Loucy (cell line): ENCODE results near the gene AK2.

Experiments
- EZH2phosphoT487 ChIP-seq: fragments of 200-600 bp; IDR thresholded peaks from 2 replicates; pipeline ENCODE4 v1.6.1; 2018; ENCODE audit warnings: antibody characterized with exemption, mild to moderate bottlenecking, moderate library complexity, borderline replicate concordance
- TF ChIP-seq, protein P1 (sequence below): fragments of 200-600 bp; sonication (generic); conservative IDR thresholded peaks from 2 replicates; pipeline ENCODE4 v1.5.1; 2014; ENCODE audit warnings: mild to moderate bottlenecking, antibody characterized with exemption, low read length

DNA sequence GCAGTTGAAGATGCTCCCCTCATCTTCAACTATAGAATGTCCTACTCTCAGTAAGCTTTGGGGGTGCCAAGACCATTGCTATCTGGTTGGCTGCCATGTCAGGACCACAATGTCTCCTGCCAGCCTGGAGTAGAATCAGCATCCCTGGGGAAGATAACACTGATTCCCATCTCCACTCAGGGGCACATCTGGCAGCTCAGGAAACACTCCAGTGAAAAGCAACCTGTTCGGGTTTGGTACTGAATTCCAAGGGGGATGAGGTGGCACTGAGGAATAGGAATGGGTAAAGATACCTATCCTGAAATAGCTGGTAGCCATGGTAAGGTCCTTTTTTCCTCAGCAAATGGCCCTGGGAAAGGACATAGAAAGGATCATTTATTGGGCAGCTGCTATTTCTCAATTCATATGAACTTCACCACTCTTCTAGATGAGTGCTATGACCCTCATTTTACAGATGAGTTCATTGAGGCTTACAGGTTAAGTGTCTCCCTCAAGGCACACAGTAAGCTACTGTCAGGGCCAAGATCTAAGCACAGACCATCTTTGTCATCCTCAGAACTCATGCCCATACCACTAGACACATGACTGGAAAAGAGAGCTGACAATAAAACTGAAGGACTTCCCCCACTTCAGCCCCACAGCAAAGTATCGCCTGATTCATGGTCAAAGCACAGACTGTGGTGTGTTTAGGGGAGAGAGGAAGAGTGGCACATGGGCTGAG lies 31.4 kb downstream of the AK2 start:
- TF ChIP-seq, protein P1, sequence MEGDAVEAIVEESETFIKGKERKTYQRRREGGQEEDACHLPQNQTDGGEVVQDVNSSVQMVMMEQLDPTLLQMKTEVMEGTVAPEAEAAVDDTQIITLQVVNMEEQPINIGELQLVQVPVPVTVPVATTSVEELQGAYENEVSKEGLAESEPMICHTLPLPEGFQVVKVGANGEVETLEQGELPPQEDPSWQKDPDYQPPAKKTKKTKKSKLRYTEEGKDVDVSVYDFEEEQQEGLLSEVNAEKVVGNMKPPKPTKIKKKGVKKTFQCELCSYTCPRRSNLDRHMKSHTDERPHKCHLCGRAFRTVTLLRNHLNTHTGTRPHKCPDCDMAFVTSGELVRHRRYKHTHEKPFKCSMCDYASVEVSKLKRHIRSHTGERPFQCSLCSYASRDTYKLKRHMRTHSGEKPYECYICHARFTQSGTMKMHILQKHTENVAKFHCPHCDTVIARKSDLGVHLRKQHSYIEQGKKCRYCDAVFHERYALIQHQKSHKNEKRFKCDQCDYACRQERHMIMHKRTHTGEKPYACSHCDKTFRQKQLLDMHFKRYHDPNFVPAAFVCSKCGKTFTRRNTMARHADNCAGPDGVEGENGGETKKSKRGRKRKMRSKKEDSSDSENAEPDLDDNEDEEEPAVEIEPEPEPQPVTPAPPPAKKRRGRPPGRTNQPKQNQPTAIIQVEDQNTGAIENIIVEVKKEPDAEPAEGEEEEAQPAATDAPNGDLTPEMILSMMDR = no peak
- TF ChIP-seq EZH2phosphoT487 = no peak
